DOHH2 (cell line): Measurements from ENCODE around the gene ZNF207.
"Not testable (repeated sequence)": the region's sequence is repeated elsewhere in the genome, so short reads cannot be mapped to it uniquely, and the experiment has no call there.

ENCODE experiments used
- H3F3A ChIP-seq: fragments of 200-600 bp; sonication (generic), shearing (Covaris generic); 2 replicates; pipeline ENCODE4 v1.6.0; 2016; ENCODE audit warnings: antibody characterized with exemption, mild to moderate bottlenecking; ENCODE audit not compliant: control insufficient read depth, insufficient read depth
- H3K27ac ChIP-seq: fragments of 200-600 bp; sonication (generic); 2 replicates; pipeline ENCODE4 v1.5.1; 2014; ENCODE audit warnings: low read depth, mild to moderate bottlenecking, low read length, moderate library complexity
- H3K27me3 ChIP-seq: fragments of 200-600 bp; sonication (generic); 2 replicates; pipeline ENCODE4 v1.6.1; 2014; ENCODE audit warnings: mild to moderate bottlenecking, low read length, mixed read lengths; ENCODE audit not compliant: control insufficient read depth
- H3K36me3 ChIP-seq: fragments of 200-600 bp; sonication (generic); 2 replicates; pipeline ENCODE4 v1.6.1; 2014; ENCODE audit warnings: mild to moderate bottlenecking, low read length, moderate library complexity, mixed read lengths; ENCODE audit not compliant: control insufficient read depth
- H3K4me1 ChIP-seq: fragments of 200-600 bp; sonication (generic); 2 replicates; pipeline ENCODE4 v1.6.1; 2014; ENCODE audit warnings: mild to moderate bottlenecking, low read length, mixed read lengths; ENCODE audit not compliant: control insufficient read depth
- H3K4me2 ChIP-seq: fragments of 200-600 bp; sonication (generic); 2 replicates; pipeline ENCODE4 v1.6.0; 2014; ENCODE audit warnings: mild to moderate bottlenecking, low read length, moderate library complexity
- H3K4me3 ChIP-seq: fragments of 200-600 bp; sonication (generic); 2 replicates; pipeline ENCODE4 v1.5.1; 2014; ENCODE audit warnings: mild to moderate bottlenecking, low read length, mixed read lengths
- H3K79me2 ChIP-seq: fragments of 200-600 bp; sonication (generic); 2 replicates; pipeline ENCODE4 v1.6.1; 2014; ENCODE audit warnings: mild to moderate bottlenecking, low read length, mixed read lengths; ENCODE audit not compliant: control insufficient read depth
- H3K9me2 ChIP-seq: fragments of 200-600 bp; sonication (generic); replicated peaks from 2 replicates; pipeline ENCODE4 v1.6.1; 2014; ENCODE audit warnings: mild to moderate bottlenecking, low read length, mixed read lengths; ENCODE audit not compliant: control insufficient read depth
- H3K9me3 ChIP-seq: fragments of 200-600 bp; sonication (generic); 2 replicates; pipeline ENCODE4 v1.6.1; 2014; ENCODE audit warnings: antibody characterized with exemption, low read length, mixed read lengths; ENCODE audit not compliant: control insufficient read depth, insufficient read depth
- H4K20me1 ChIP-seq: fragments of 200-600 bp; sonication (generic); 2 replicates; pipeline ENCODE4 v1.6.0; 2014; ENCODE audit warnings: low read depth, mild to moderate bottlenecking, antibody characterized with exemption, low read length, moderate library complexity; ENCODE audit not compliant: control insufficient read depth, insufficient read depth
- EZH2phosphoT487 ChIP-seq: fragments of 200-600 bp; sonication (generic); IDR thresholded peaks from 2 replicates; pipeline ENCODE4 v1.6.1; 2017; ENCODE audit warnings: borderline replicate concordance, mild to moderate bottlenecking, antibody characterized with exemption, low read length, moderate library complexity, mixed read lengths
- TF ChIP-seq, protein P1 (sequence below): fragments of 200-600 bp; sonication (generic); IDR thresholded peaks from one replicate; pipeline ENCODE4 v1.5.1; 2014; ENCODE audit warnings: antibody characterized with exemption, mild to moderate bottlenecking, low read depth, low read length; ENCODE audit not compliant: poor library complexity, severe bottlenecking

The ZNF207 gene

DNA sequence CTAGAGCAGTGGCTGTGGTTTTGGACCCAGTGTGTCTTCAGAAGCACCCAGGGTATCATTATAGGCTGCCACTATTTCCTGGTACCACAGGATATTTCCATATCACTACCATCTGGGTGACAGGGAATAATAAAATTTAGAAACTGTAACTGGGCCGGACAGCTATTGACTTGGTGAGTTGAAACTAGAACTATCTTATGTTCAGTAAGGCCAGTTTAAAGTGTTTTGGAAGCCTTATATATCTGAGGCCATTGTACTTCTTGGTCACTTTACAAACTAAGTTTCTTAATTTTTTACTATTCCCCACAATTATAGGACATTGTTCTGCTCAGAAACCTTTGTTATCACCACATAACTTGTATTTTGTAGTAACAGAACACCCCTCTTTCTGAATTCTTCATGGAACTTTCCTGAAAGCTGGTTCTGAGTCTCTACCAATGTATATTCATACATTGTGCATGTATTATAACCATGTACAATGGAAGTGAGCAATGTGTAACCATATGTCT, 34.0 kb downstream of the ZNF207 start:
- Histone ChIP-seq H3K79me2 (no peaks in the 10 kb centered on the region), H3F3A (peaks cover 56% of the 10 kb centered on the region), H3K4me2 (no peak overlapping the region), H3K9me3 (no peaks in the 10 kb centered on the region), H3K4me3 (no peak overlapping the region), H3K36me3 (peaks cover 23% of the 10 kb centered on the region), H3K4me1 (no peaks in the 10 kb centered on the region), H3K27me3 (no peaks in the 10 kb centered on the region), H3K27ac (no peak overlapping the region), H3K9me2 (no peaks in the 10 kb centered on the region), H4K20me1 (0 out of 2 replicates have a peak, but pooled peaks cover 3% of the 10 kb centered on the region)
- TF ChIP-seq, protein P1, sequence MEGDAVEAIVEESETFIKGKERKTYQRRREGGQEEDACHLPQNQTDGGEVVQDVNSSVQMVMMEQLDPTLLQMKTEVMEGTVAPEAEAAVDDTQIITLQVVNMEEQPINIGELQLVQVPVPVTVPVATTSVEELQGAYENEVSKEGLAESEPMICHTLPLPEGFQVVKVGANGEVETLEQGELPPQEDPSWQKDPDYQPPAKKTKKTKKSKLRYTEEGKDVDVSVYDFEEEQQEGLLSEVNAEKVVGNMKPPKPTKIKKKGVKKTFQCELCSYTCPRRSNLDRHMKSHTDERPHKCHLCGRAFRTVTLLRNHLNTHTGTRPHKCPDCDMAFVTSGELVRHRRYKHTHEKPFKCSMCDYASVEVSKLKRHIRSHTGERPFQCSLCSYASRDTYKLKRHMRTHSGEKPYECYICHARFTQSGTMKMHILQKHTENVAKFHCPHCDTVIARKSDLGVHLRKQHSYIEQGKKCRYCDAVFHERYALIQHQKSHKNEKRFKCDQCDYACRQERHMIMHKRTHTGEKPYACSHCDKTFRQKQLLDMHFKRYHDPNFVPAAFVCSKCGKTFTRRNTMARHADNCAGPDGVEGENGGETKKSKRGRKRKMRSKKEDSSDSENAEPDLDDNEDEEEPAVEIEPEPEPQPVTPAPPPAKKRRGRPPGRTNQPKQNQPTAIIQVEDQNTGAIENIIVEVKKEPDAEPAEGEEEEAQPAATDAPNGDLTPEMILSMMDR, result no peak
- TF ChIP-seq EZH2phosphoT487, result no peak

DNA sequence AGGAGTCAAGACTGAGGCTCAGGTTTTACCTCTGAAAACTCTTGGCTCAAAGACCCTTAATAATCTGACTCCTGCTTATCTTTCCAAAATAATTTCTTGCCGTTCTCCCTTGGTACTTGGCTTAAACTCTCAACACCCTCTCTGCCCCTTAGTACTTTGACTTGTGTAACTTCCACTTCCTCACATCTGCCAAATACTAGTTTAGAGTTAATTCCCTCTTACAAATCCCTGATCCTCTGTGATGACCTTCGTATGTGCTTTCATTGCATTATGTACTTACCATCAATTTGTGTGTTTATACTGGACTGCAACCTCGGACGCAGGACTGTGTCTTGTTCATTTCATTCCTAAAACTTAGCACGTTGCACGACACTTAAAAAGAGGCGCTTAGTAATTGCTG, 35.2 kb downstream of the ZNF207 start:
- peaks cover 13% of the 10 kb centered on the region for H3K36me3 ChIP-seq
- H3K4me3 ChIP-seq, result no peak overlapping the region
- H3K9me2 ChIP-seq, result no peaks in the 10 kb centered on the region
- no peak overlapping the region for H3K27ac ChIP-seq
- H3F3A ChIP-seq, result peaks cover 46% of the 10 kb centered on the region
- no peak overlapping the region for H3K4me2 ChIP-seq
- no peaks in the 10 kb centered on the region for H3K27me3 ChIP-seq
- TF ChIP-seq, protein P1, result no peak
- no peak for TF ChIP-seq EZH2phosphoT487
- H3K79me2 ChIP-seq, result no peaks in the 10 kb centered on the region
- H3K9me3 ChIP-seq, result no peaks in the 10 kb centered on the region
- no peaks in the 10 kb centered on the region for H3K4me1 ChIP-seq
- H4K20me1 ChIP-seq, result 0 out of 2 replicates have a peak, but pooled peaks cover under 1% of the 10 kb centered on the region

DNA sequence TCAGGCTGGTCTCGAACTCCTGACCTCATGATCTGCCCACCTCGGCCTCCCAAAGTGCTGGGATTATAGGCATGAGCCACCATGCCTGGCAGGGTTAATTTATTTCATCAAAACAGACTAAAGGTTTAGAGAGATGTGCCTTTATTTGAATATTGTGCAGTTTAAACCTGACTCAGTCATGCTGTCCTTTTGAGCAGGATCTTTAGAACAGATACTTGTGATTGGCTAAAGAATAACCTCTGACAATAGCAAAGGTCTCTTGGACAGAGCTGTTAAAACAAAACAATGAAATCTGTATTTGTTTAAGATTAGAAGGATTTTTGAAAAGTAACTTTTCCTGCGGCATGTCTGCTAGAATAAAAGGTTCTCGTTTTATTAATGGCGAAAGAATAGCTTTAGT, 36.0 kb downstream of the ZNF207 start:
- Histone ChIP-seq H3K9me2 (no peaks in the 10 kb centered on the region), H4K20me1 (no peaks in the 10 kb centered on the region), H3F3A (peaks cover 39% of the 10 kb centered on the region), H3K9me3 (no peaks in the 10 kb centered on the region), H3K36me3 (peaks cover 5% of the 10 kb centered on the region; the same call in 1 of the 2 replicates), H3K27ac (no peak overlapping the region), H3K4me1 (no peaks in the 10 kb centered on the region), H3K4me3 (no peak overlapping the region), H3K27me3 (no peaks in the 10 kb centered on the region), H3K4me2 (no peak overlapping the region), H3K79me2 (no peaks in the 10 kb centered on the region)
- TF ChIP-seq, protein P1, result no peak
- TF ChIP-seq EZH2phosphoT487, result no peak

DNA sequence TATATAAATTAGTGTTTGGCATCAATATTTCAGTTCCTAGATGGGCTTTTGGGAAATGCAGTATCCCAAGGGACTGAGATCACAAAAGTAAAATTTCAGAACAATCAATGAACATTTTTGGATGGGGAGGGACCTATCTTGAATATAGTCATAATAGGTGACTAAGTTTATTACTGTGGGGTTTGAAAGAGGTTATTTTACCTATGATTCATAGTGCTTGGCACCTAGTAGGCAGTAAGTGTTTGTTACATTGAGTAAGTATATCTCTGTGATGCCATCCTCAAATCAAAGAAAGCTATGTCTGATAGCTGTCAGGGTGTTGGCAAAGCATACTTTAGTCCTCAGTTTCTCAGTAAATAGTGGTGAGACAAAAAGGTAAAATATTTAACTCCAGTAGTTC, 36.9 kb downstream of the ZNF207 start:
- peaks cover under 1% of the 10 kb centered on the region; the same call in 1 of the 2 replicates for H3K36me3 ChIP-seq
- H3K79me2 ChIP-seq, result no peaks in the 10 kb centered on the region
- no peaks in the 10 kb centered on the region for H3K9me3 ChIP-seq
- H3K4me2 ChIP-seq, result no peak overlapping the region
- H3K4me3 ChIP-seq, result no peak overlapping the region
- TF ChIP-seq EZH2phosphoT487, result no peak
- TF ChIP-seq, protein P1, result no peak
- no peaks in the 10 kb centered on the region for H3K27me3 ChIP-seq
- H3K9me2 ChIP-seq, result no peaks in the 10 kb centered on the region
- H3F3A ChIP-seq, result peaks cover 31% of the 10 kb centered on the region
- no peaks in the 10 kb centered on the region for H4K20me1 ChIP-seq
- H3K27ac ChIP-seq, result no peak overlapping the region
- H3K4me1 ChIP-seq, result no peaks in the 10 kb centered on the region

DNA sequence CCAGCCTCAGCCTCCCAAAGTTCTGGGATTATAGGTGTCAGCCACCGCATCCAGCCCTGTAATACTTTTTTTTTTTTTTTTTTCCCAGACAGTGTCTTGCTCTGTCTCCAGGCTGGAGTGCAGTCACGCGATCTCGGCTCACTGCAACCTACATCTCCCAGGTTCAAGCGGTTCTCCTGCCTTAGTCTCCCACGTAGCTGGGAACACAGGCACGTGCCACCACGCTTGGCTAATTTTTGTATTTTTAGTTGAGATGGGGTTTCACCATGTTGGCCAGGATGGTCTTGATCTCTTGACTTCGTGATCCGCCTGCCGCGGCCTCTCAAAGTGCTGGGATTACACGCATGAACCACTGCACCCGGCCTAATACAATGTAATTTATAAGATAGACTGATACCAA, 38.2 kb downstream of the ZNF207 start:
- H4K20me1 ChIP-seq, H3K4me2 ChIP-seq, H3K4me1 ChIP-seq, H3K36me3 ChIP-seq, H3K4me3 ChIP-seq, H3K27me3 ChIP-seq, H3K27ac ChIP-seq, H3K9me3 ChIP-seq, H3K9me2 ChIP-seq, H3K79me2 ChIP-seq: not testable (repeated sequence)
- peaks cover 18% of the 10 kb centered on the region for H3F3A ChIP-seq
